ES-I3 (cell line): ENCODE results near the gene ENC1.

Experiments used
- H3K36me3 ChIP-seq: 2 replicates; pipeline ENCODE4 v1.6.1; 2013; ENCODE audit warnings: mild to moderate bottlenecking, low read length, control low read depth, moderate library complexity; ENCODE audit not compliant: insufficient read depth
- H3K4me1 ChIP-seq: 2 replicates; pipeline ENCODE4 v1.6.1; 2013; ENCODE audit warnings: mild to moderate bottlenecking, control low read depth, low read length; ENCODE audit not compliant: insufficient read depth
- H3K9ac ChIP-seq: 2 replicates; pipeline ENCODE4 v1.6.1; 2013; ENCODE audit warnings: low read depth, mild to moderate bottlenecking, low read length, moderate library complexity
- H3K9me3 ChIP-seq: 2 replicates; pipeline ENCODE4 v1.6.1; 2013; ENCODE audit warnings: mild to moderate bottlenecking, low read length, moderate library complexity; ENCODE audit not compliant: control insufficient read depth, insufficient read depth

ENC1 gene

GRCh38 chr5:74594137-74595040 is 46.1 kb downstream of the ENC1 start:
- H3K9me3 ChIP-seq: no peaks in the 10 kb centered on the region
- peaks cover 24% of the 10 kb centered on the region for H3K4me1 ChIP-seq
- H3K9ac ChIP-seq: no peak overlapping the region
- no peaks in the 10 kb centered on the region for H3K36me3 ChIP-seq

- peaks cover 46% of the 10 kb centered on the region for H3K4me1 ChIP-seq
- no peak overlapping the region for H3K9ac ChIP-seq
- no peaks in the 10 kb centered on the region for H3K36me3 ChIP-seq
- H3K9me3 ChIP-seq: no peaks in the 10 kb centered on the region
Measured at GRCh38 chr5:74589204-74590056, 51.1 kb downstream of the ENC1 start.

- Histone ChIP-seq H3K9me3 (no peaks in the 10 kb centered on the region), H3K36me3 (no peaks in the 10 kb centered on the region), H3K4me1 (peaks cover 46% of the 10 kb centered on the region), H3K9ac (no peak overlapping the region)
Measured at GRCh38 chr5:74588415-74588814, 52.1 kb downstream of the ENC1 start.

- Histone ChIP-seq H3K4me1 (peaks cover 46% of the 10 kb centered on the region), H3K9me3 (no peaks in the 10 kb centered on the region), H3K9ac (no peak overlapping the region), H3K36me3 (no peaks in the 10 kb centered on the region)
Measured at GRCh38 chr5:74587890-74588289, 52.6 kb downstream of the ENC1 start.

GRCh38 chr5:74587300-74587699 is 53.2 kb downstream of the ENC1 start:
- Histone ChIP-seq H3K36me3 (no peaks in the 10 kb centered on the region), H3K9ac (no peak overlapping the region), H3K4me1 (peaks cover 46% of the 10 kb centered on the region), H3K9me3 (no peaks in the 10 kb centered on the region)

GRCh38 chr5:74586856-74587255 is 53.7 kb downstream of the ENC1 start:
- no peaks in the 10 kb centered on the region for H3K9me3 ChIP-seq
- no peak overlapping the region for H3K9ac ChIP-seq
- no peaks in the 10 kb centered on the region for H3K36me3 ChIP-seq
- peaks cover 46% of the 10 kb centered on the region for H3K4me1 ChIP-seq

- Histone ChIP-seq H3K36me3 (no peaks in the 10 kb centered on the region), H3K4me1 (peaks cover 26% of the 10 kb centered on the region), H3K9ac (no peak overlapping the region), H3K9me3 (no peaks in the 10 kb centered on the region)
Measured at GRCh38 chr5:74582853-74583252, 57.7 kb downstream of the ENC1 start.

GRCh38 chr5:74581988-74582365 is 58.6 kb downstream of the ENC1 start:
- H3K4me1 ChIP-seq: peaks cover 19% of the 10 kb centered on the region
- H3K9me3 ChIP-seq: no peaks in the 10 kb centered on the region
- no peaks in the 10 kb centered on the region for H3K36me3 ChIP-seq

GRCh38 chr5:74580729-74581109 is 59.8 kb downstream of the ENC1 start:
- peaks cover 10% of the 10 kb centered on the region for H3K4me1 ChIP-seq
- no peak overlapping the region for H3K9ac ChIP-seq
- H3K36me3 ChIP-seq: no peaks in the 10 kb centered on the region

More at GRCh38 chr5:74581988-74582365, 58.6 kb downstream of the ENC1 start:
- no peak overlapping the region for H3K9ac ChIP-seq

GRCh38 chr5:74579215-74579614 is 61.3 kb downstream of the ENC1 start:
- no peaks in the 10 kb centered on the region for H3K36me3 ChIP-seq
- 0 out of 2 replicates have a peak, but pooled peaks cover 4% of the 10 kb centered on the region for H3K4me1 ChIP-seq
- H3K9ac ChIP-seq: no peak overlapping the region
- no peaks in the 10 kb centered on the region for H3K9me3 ChIP-seq

More at GRCh38 chr5:74580729-74581109, 59.8 kb downstream of the ENC1 start:
- H3K9me3 ChIP-seq: no peaks in the 10 kb centered on the region

GRCh38 chr5:74578356-74579044 is 62.0 kb downstream of the ENC1 start:
- Histone ChIP-seq H3K36me3 (no peaks in the 10 kb centered on the region), H3K9ac (no peak overlapping the region), H3K9me3 (no peaks in the 10 kb centered on the region), H3K4me1 (0 out of 2 replicates have a peak, but pooled peaks cover 4% of the 10 kb centered on the region)
